Right ventricle myocardium superior (tissue), 1 donor: ENCODE data around the gene CENPM. TPM values are rescaled to one million over a fixed set of nuclear protein-coding genes. Genes with fewer than 3 reads are reported as not detected.
A peak's percentile ranks its signal among the peaks of the same experiment; 100 is the strongest.

ENCODE experiments used
- ATAC-seq: fragments of 200-7000 bp; cut with Tn5 transposase; one replicate; pipeline ENCODE4 v1.9.1; 2020; ENCODE audit warnings: mild to moderate bottlenecking; ENCODE audit not compliant: poor library complexity
- DNase-seq: peaks from one replicate; pipeline ENCODE4 v3.0.0-alpha.2; 2020
- intact Hi-C: fragments of 100-400 bp; cut with DNase I; formaldehyde crosslinking; loops from one replicate; pipeline ENCODE4 v1.11.2; 2022
- total RNA-seq: library from RNA; stranded (reverse); fragmentation: NEBNext Ultra II Directional; extraction: Animal tissue kit (Norgen Biotek cat#: 25700); gene quantifications from one replicate; pipeline ENCODE4 v1.2.1, GENCODE V29; 2021
- donor health status: DM: no; HTN: yes; CAD: no; lungs with severe emphysema.

The CENPM gene
- total RNA-seq, 1 donor from 2014 or later = 0.59 TPM

DNA sequence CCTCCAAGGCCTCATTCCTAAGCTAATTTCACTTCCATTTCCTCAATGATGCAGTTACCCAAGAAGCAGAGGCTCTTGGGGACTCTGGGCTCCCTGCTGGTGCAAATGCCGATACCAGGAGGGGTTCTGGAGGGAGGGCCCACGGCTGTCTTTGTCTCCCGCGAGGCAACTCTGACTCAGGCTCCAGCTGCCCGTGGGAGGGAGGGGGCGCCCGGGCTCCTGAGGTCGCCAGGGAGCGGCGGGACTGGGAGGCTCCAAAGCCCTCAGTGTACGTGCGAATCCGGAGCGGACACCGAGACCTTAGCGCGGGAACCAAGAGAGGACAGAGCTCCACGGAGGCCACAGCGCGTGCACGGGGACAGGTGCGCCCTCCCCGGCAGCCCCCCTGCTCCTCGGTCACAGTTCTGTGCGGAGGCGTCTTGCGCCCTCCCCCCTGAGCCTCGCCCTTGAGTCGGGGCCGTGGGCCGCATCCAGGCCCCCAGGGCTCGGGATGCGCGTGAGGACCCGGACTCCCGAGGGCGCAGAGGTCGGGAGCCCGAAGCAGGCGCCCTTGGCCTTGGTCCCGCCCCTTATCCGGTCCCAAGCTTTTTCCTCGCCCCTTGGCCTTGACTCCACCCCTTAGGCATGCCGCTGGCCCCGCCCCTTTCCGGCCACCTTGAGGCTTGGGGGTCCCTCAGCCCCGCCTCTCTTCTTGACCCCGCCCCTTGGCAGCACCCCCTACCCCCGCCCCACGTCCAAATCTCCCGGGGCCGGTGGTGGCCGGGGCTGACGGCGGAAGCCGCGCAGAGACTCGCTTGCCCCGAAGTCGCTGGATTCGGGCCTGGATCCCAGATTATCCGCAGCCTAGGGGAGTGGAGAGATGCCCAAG, 27.4 kb downstream of the CENPM start:
- intact Hi-C loops = no loop called here
- ATAC-seq (peak; percentile 72), DNase-seq (peak; percentile 78)

- intact Hi-C loops = no loop called here
- DNase-seq (peak; percentile 78), ATAC-seq (peak; percentile 16)
Measured at GRCh38 chr22:41917903-41918791, 28.8 kb downstream of the CENPM start.

- no peak for DNase-seq
- ATAC-seq = no peak
- intact Hi-C loops = no loop called here
Measured at GRCh38 chr22:41917375-41917902, 29.5 kb downstream of the CENPM start.

DNA sequence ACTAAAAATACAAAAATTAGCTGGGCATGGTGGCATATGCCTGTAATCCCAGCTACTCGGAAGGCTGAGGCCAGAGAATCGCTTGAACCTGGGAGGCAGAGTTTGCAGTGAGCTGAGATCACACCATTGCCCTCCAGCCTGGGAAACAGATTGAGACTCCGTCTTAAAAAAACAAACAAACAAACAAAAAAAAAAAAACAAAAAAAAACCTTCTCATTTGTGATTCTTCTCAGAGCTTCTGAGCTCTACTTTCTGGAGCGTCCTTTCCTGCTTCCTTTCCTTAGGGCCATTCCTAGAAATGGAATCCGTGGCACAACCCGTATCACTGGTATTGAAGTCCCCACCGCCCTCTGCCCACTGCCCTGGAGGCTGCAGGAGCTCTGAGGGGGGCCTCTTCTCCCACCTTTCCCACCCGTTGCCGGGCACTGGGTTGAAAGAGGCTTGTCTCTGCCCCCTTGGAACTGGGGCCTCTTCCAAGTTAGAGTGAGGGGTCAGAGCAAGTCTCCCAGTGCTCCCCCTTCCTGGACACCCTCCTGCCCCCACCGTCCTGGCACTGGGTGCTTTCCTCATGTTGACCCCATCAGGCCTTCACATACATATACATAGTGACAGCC, 30.1 kb downstream of the CENPM start:
- intact Hi-C loops = no loop called here
- DNase-seq = no peak
- no peak for ATAC-seq

DNA sequence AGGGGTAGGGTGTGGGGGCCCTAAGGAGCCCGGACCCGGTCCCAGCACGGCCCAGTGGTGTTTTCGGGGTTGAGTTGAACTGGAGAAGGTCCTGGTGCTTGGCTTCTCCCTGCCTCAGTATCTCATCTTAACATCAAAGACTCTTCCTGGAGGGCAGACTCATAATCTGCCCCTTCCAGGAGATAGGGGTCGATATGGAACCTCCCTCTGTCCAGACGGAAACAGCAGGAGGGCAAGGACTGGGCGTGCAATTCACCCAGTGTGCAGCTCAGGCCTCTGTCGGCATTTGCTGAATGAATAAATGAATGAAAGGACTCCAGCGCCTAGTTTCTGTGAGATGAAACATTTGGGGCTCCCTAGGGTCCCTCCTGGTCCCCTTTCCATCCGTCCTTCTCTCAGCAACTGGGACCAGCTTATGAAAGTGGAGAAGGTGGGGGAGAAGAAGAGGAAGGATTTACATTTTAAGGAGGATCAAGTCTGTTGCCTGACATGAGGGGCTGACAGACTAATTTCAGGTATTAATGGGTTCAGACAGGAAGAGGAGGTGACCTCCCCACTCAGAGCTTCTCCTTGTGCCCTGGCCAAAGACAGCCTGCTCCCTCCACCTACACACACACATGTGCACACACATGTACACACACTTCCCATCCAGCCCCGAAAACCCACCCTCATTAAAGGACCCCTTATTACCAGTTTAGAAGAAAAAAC, 31.0 kb downstream of the CENPM start:
- ATAC-seq = no peak
- intact Hi-C loops = no loop called here
- no peak for DNase-seq

DNA sequence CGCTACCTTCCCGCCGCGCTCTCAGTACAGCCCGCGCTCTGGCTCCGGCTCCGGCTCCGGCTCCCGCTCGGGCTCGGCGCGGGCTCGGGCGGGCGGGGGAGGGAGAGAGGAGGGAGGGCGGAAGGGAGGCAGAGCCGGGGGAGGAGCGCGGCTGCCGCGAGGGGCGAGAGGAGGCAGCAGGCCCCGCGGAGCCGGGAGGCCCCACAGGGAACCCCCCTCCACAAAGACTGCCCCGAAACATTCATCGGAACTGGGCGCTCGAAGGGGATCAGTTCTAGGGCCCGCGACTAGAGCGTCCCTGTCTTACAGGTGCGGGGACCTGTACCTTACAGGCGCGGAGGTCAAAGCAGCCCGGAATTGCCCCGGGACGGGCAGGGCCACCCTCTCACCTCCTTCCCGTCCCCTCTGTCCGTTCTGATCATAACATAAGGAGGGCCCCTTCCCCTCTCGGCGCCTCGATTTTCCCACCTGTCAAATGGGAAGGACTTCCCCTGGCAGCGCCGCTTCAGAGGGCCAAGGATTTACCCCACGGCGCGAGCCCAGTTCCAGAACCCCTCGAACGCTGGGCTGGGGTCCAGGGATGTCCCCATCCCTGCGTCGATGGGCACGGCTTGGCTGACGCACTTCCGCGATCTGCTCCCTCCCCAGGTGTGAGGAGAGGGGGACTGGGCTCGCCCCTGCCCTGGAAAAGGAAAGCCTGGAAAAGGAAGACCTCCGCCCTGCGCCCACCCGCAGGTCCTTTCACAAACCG, 31.7 kb downstream of the CENPM start, which contains the start of gene SHISA8:
TSS of gene SHISA8 (minus strand) at position 40 of the 751 bp plus-strand sequence. CDS start 407 bp downstream, outside the sequence.
- intact Hi-C loops = no loop called here
- ATAC-seq (peak; percentile 43), DNase-seq (peak; percentile 63)

DNA sequence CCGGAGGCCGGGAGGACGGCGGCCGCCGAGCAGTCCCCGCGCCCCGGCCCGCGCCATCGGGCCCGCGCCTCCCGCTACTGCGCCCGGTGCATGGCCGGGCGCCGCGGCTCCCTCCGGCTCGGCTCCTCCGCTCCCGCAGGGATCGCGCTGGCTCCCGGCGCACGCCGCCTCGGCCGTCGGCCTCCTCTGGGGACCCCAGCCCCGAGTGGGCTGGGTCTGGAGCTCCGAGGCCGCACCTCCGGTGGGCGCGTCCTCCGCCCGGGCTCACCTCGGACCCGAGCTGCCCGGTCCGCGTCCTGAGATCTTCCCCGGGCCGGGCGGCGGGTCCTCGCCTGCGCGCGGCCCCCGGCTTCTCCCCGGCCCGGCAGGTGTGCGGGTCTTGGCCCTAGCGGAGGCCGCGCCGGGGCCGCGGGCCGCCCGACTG, 32.3 kb downstream of the CENPM start:
- ATAC-seq (no peak), DNase-seq (no peak)
- intact Hi-C loops = no loop called here

- DNase-seq = no peak
- ATAC-seq = no peak
- intact Hi-C loops = no loop called here
Measured at GRCh38 chr22:41913842-41914534, 33.0 kb downstream of the CENPM start.

DNA sequence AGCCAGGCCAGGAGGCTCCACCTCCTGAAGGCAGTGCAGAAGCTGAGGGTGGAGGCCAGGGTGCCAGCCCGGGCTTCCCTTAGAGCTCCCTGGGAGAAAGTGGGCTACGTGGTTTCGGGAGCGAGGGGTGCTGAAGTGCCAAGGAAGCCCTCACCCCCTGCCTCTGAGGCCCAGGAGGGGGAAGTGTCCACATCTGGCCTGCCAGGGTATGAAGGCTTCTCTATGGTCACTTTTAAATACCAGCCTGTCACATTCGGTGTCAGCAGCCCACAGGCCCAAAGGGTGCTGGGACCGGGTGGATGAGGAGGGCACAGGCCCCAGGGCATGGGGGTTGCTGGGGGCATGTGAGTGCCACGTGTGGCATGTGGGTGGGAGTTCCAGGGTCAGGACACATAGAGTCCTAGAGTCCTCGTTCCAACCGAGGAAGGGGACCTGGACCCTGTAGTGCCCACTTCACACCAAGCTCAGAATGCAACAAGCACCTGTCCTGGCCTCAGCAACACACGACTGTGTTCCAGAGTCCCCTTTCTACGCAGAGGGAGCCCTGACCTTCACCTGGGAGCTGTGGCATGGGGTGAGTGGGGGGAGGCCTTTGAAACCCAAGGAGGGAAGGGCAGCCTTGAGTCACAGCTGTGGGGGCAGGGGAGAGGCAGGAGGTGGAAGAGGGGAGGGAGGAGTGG, 33.8 kb downstream of the CENPM start:
- intact Hi-C loops = no loop called here
- ATAC-seq (no peak), DNase-seq (no peak)

DNA sequence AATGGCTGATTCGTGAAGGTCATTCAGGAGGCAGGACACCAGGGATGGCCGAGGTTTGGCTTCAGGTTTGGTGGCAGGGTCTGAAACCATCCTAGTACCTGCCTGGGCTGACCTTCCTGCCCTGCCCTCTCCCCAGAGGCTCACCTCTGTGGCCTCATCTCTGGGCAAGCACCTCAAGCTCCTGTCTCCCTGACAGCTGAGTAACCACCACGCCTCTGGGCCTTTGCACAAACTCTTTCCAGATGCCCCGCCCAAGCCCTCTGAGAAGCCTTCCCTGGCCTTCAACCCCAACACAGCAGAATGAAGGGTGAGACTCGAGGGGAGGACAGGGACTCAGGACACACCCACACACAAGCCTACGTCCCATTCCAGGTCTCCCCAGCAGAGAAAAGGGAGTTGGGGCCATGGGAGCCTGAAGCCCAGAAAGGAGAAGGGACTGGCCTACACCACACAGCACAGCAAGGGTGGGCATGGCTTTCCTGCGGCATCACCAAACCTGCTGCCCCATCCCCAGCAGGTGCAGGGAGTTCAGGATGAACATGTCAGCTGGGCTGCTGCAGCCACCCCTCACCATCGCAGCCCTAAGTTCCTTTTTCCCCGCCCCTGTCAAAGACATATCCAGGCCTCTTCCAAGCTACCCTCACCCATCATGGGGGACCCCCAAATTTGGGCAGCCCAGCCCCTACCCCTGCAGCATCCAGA, 34.5 kb downstream of the CENPM start:
- intact Hi-C loops = no loop called here
- DNase-seq (no peak), ATAC-seq (no peak)

GRCh38 chr22:41911001-41911611, 35.8 kb downstream of the CENPM start:
- ATAC-seq (no peak), DNase-seq (no peak)
- intact Hi-C loops = no loop called here

DNA sequence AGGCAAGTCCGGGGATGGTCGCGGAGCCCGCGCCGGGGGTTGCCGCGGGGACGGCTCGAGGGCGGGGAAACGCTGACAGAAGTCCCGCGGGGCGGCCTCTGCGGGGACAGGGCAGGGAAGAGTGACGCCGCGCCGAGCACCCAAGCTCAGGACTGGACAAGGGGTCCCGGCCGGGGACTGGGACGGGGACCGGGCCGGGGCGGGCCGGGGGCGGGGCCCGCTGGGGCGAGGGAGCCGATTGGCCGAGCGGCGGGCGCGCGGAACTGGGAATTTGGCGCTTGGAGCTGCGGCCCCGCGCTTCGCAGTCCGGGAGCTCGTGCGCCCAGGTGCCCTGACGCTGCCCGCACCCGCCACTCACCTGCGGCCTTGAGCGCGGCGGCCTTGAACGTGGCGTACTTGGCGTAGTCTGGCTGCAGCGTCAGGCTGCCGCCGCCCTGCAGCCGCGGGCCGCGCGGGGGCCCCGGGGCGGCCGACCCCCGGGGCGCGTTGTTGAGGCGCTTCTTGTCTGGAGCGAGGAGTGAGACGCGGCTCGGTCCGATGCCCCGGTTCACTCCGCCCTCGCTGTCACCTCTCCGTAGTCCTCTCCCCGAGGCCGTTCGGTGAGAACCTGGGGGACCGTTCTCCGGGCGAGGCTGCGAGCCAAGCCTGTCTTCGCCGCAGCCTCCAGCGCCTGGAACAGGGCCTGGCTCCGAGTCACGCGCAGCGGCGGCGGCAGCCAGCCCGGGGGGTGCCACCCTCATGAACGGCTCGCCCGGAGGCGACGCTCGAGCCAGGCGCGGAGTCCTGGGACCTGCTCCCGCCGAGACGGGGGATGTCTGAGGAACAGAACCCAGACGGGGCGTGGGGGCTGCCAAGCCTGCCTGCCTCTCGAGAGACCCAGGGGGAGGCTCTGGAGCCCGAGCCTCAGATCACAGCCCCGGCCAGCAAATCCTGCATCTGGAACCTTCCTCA, 36.6 kb downstream of the CENPM start:
- peak; percentile 72 for DNase-seq
- ATAC-seq = peak; percentile 79
- intact Hi-C loops = no loop called here

DNA sequence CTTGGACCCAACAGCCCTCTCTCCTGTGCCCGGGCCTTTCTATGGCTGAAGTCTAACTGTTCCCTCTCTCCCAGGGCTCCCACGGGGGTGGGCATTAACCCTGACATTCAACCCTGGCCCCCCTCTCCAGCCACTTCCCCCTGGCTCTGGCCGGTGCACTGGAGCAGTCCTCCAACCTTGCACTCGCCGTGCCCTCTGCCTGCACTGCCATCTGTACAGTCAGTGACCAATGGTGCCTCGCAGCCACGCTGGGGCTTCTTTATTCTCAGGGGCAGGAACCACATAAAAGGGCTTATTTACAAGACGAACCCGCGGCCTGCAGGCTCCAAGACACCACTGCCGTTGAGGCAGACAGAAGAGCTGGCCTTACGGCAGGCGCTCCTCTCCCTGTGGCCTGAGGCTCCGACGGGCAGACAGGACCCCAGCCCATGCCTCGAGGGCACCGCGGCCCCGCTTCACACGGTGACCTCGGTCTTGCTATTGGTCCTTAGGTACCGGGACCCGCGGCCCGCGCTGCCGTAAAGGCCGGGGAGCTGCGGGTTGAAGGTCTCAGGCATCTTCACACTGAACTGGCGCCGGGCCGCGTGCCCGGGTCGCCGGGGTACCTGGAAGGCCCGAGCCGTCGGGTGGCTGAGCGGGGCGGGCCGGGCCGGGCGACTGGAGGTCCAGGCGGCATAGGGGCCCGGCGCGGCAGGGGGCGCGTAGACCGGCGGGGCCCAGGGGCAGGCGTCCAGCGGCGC, 37.5 kb downstream of the CENPM start:
- intact Hi-C loops = no loop called here
- ATAC-seq = no peak
- DNase-seq = peak; percentile 37
